Thoracic aorta (tissue), 2 donors: Measurements from ENCODE around the gene ACAP2. TPM values are rescaled to one million over a fixed set of nuclear protein-coding genes. Genes with fewer than 3 reads are reported as not detected.

Experiments
- ATAC-seq: fragments of 150-250 bp; one replicate; pipeline ENCODE4 v1.8.0; 2017; ENCODE audit warnings: low read depth; ENCODE audit not compliant: insufficient number of reproducible peaks, low FRiP score
- DNase-seq: peaks from one replicate; pipeline ENCODE4 v3.0.0-alpha.2; 2020; ENCODE audit warnings: low spot score
- H3K27ac ChIP-seq, 2 donors: fragments of 200-600 bp; sonication (generic); 1 replicate in 1 of 2; 2 replicates in 1 of 2; pipeline ENCODE4 v1.5.1; 2016; ENCODE audit warnings: mild to moderate bottlenecking in 2 of 2, moderate library complexity in 2 of 2
- H3K27me3 ChIP-seq: fragments of 200-600 bp; sonication (generic); replicated peaks from 2 replicates; pipeline ENCODE4 v1.6.0; 2016; ENCODE audit warnings: mild to moderate bottlenecking; ENCODE audit not compliant: insufficient read depth
- H3K36me3 ChIP-seq: fragments of 200-600 bp; sonication (generic); one replicate; pipeline ENCODE4 v1.5.1; 2016
- H3K4me1 ChIP-seq, 2 donors: fragments of 200-600 bp; sonication (generic); 1 replicate in 1 of 2; 2 replicates in 1 of 2; pipeline versions ENCODE4 v1.5.1 to v1.6.0; 2016; ENCODE audit warnings: low read depth in 2 of 2, mild to moderate bottlenecking in 1 of 2; ENCODE audit not compliant: control insufficient read depth in 1 of 2
- H3K4me3 ChIP-seq: fragments of 200-600 bp; sonication (generic); 2 replicates; pipeline ENCODE4 v1.5.1; 2016; ENCODE audit warnings: mild to moderate bottlenecking
- H3K9me3 ChIP-seq: fragments of 200-600 bp; sonication (generic); 2 replicates; pipeline ENCODE4 v1.5.1; 2016
- CTCF ChIP-seq: fragments of 200-600 bp; sonication (generic); IDR thresholded peaks from one replicate; pipeline ENCODE4 v1.5.1; 2019; ENCODE audit warnings: antibody characterized with exemption
- total RNA-seq, 2 donors: library from RNA; depleted of rRNA; stranded (reverse); fragments of >200 nt; gene quantifications; one replicate each; pipeline versions ENCODE4 v1.1.0 to v1.2.3, GENCODE V29; 2016

The ACAP2 gene
- total RNA-seq, 2 donors from 2014 or later: 32.2 to 56.7 TPM

- no peak overlapping the region for H3K27ac ChIP-seq
- no peak overlapping the region for H3K4me3 ChIP-seq
- TF ChIP-seq CTCF: no peak
- no peaks in the 10 kb centered on the region for H3K36me3 ChIP-seq
- DNase-seq: no peak
- H3K4me1 ChIP-seq: peaks cover 0 to 6% of the 10 kb centered on the region in 2 donors
- H3K9me3 ChIP-seq: no peaks in the 10 kb centered on the region
- H3K27me3 ChIP-seq: no peaks in the 10 kb centered on the region
- ATAC-seq: no peak
Observed at GRCh38 chr3:195411836-195412235, 31.0 kb downstream of the ACAP2 start.

- no peak overlapping the region for H3K27ac ChIP-seq
- DNase-seq (no peak), ATAC-seq (no peak)
- TF ChIP-seq CTCF: no peak
- no peaks in the 10 kb centered on the region for H3K36me3 ChIP-seq
- H3K9me3 ChIP-seq: no peaks in the 10 kb centered on the region
- H3K4me1 ChIP-seq: peaks cover 0 to 6% of the 10 kb centered on the region in 2 donors
- H3K27me3 ChIP-seq: no peaks in the 10 kb centered on the region
- H3K4me3 ChIP-seq: no peak overlapping the region
Observed at GRCh38 chr3:195410546-195410945, 32.3 kb downstream of the ACAP2 start.

- no peaks in the 10 kb centered on the region for H3K36me3 ChIP-seq
Observed at GRCh38 chr3:195407531-195408409, 35.0 kb downstream of the ACAP2 start.

GRCh38 chr3:195405651-195406050, 37.2 kb downstream of the ACAP2 start:
- TF ChIP-seq CTCF: no peak
- Histone ChIP-seq H3K9me3 (no peaks in the 10 kb centered on the region), H3K4me1 (no peaks in the 10 kb centered on the region), H3K36me3 (no peaks in the 10 kb centered on the region), H3K27ac (no peak overlapping the region), H3K4me3 (no peak overlapping the region), H3K27me3 (no peaks in the 10 kb centered on the region)
- ATAC-seq (no peak), DNase-seq (no peak)

More at GRCh38 chr3:195407531-195408409, 35.0 kb downstream of the ACAP2 start:
- ATAC-seq: no peak
- TF ChIP-seq CTCF: no peak
- H3K4me1 ChIP-seq: peaks cover 0 to 6% of the 10 kb centered on the region in 2 donors
- H3K4me3 ChIP-seq: no peak overlapping the region
- DNase-seq: no peak
- H3K27me3 ChIP-seq: no peaks in the 10 kb centered on the region
- H3K27ac ChIP-seq: no peak overlapping the region
- no peaks in the 10 kb centered on the region for H3K9me3 ChIP-seq

GRCh38 chr3:195403841-195404408, 38.9 kb downstream of the ACAP2 start:
- Histone ChIP-seq H3K9me3 (no peaks in the 10 kb centered on the region), H3K4me1 (no peaks in the 10 kb centered on the region), H3K27ac (no peak overlapping the region), H3K27me3 (no peaks in the 10 kb centered on the region), H3K4me3 (no peak overlapping the region), H3K36me3 (no peaks in the 10 kb centered on the region)
- DNase-seq (no peak), ATAC-seq (no peak)
- TF ChIP-seq CTCF: no peak
